Dendritic cell treated with granulocyte-macrophage colony-stimulating factor and Interleukin-4, amounts not matched to agents 40 ng/mL and 50 ng/mL, for 4 days (primary cell): ENCODE results near the gene P4HA3.

Experiments
- H3K27ac Mint-ChIP-seq: one replicate; pipeline ENCODE4 v1.8.0; 2022; ENCODE audit warnings: mild to moderate bottlenecking, mixed read lengths
- H3K27me3 Mint-ChIP-seq: one replicate; pipeline ENCODE4 v1.8.0; 2022; ENCODE audit warnings: mild to moderate bottlenecking, mixed read lengths
- H3K36me3 Mint-ChIP-seq: one replicate; pipeline ENCODE4 v1.8.0; 2022; ENCODE audit warnings: low read depth, mixed read lengths
- H3K4me1 Mint-ChIP-seq: one replicate; pipeline ENCODE4 v1.8.0; 2022; ENCODE audit warnings: low read depth, mixed read lengths
- H3K4me3 Mint-ChIP-seq: one replicate; pipeline ENCODE4 v1.8.0; 2022; ENCODE audit warnings: mild to moderate bottlenecking, moderate library complexity, mixed read lengths
- H3K9me3 Mint-ChIP-seq: one replicate; pipeline ENCODE4 v1.8.0; 2022; ENCODE audit warnings: mixed read lengths
- intact Hi-C: fragments of 100-400 bp; cut with micrococcal nuclease; formaldehyde crosslinking; loops from one replicate; pipeline ENCODE4 v1.15.0; 2022

The P4HA3 gene

GRCh38 chr11:74226907-74227306 lies 84.5 kb downstream of the P4HA3 start:
- Mint-ChIP-seq H3K27ac (no peak overlapping the region), H3K4me3 (no peak overlapping the region)

GRCh38 chr11:74225565-74225964 lies 85.9 kb downstream of the P4HA3 start:
- Mint-ChIP-seq H3K27me3 (no peaks in the 10 kb centered on the region), H3K4me3 (no peak overlapping the region), H3K36me3 (peaks cover 7% of the 10 kb centered on the region), H3K9me3 (no peaks in the 10 kb centered on the region), H3K4me1 (no peaks in the 10 kb centered on the region), H3K27ac (no peak overlapping the region)
- intact Hi-C loops = no loop called here

More at GRCh38 chr11:74226907-74227306, 84.5 kb downstream of the P4HA3 start:
- no peaks in the 10 kb centered on the region for H3K27me3 Mint-ChIP-seq
- intact Hi-C loops = no loop called here
- no peaks in the 10 kb centered on the region for H3K9me3 Mint-ChIP-seq
- H3K4me1 Mint-ChIP-seq = no peaks in the 10 kb centered on the region
- H3K36me3 Mint-ChIP-seq = peaks cover 18% of the 10 kb centered on the region

GRCh38 chr11:74221816-74222215 lies 89.6 kb downstream of the P4HA3 start:
- Mint-ChIP-seq H3K4me1 (no peaks in the 10 kb centered on the region), H3K27ac (no peak overlapping the region), H3K27me3 (no peaks in the 10 kb centered on the region), H3K36me3 (peaks cover 7% of the 10 kb centered on the region), H3K9me3 (no peaks in the 10 kb centered on the region), H3K4me3 (no peak overlapping the region)
- intact Hi-C loops = no loop called here

GRCh38 chr11:74220376-74220775 lies 91.1 kb downstream of the P4HA3 start:
- peaks cover 15% of the 10 kb centered on the region for H3K36me3 Mint-ChIP-seq
- no peak overlapping the region for H3K4me3 Mint-ChIP-seq
- no peaks in the 10 kb centered on the region for H3K4me1 Mint-ChIP-seq
- intact Hi-C loops = no loop called here
- no peak overlapping the region for H3K27ac Mint-ChIP-seq
- H3K9me3 Mint-ChIP-seq = no peaks in the 10 kb centered on the region
- no peaks in the 10 kb centered on the region for H3K27me3 Mint-ChIP-seq
